WTC11 (cell line): Measurements from ENCODE around the gene RBP5. TPM values are rescaled to one million over a fixed set of nuclear protein-coding genes. Genes with fewer than 3 reads are reported as not detected.

Experiments
- ATAC-seq: fragments of 200-7000 bp; cut with Tn5 transposase; 2 replicates; pipeline ENCODE4 v1.10.0; 2021; ENCODE audit warnings: mild to moderate bottlenecking, moderate library complexity
- CTCF ChIA-PET: fragments of 300-600 bp; sonication (Branson Sonifier 250); formaldehyde crosslinking; loops from one replicate; lab custom pipeline; 2021; ENCODE audit warnings: antibody characterized with exemption; lab: Charles Lee
- POLR2A ChIA-PET: fragments of 350-600 bp; sonication (Branson Sonifier 250); formaldehyde crosslinking; loops from one replicate; lab custom pipeline; 2021; ENCODE audit warnings: antibody characterized with exemption; lab: Charles Lee
- DNase-seq: peaks from one replicate; pipeline ENCODE4 v3.0.0; 2021; ENCODE audit warnings: low spot score
- H3K27ac Mint-ChIP-seq: 2 replicates; pipeline ENCODE4 v1.8.0; 2021; ENCODE audit warnings: mixed read lengths
- H3K27me3 Mint-ChIP-seq: 2 replicates; pipeline ENCODE4 v1.8.0; 2021; ENCODE audit warnings: low read depth, mild to moderate bottlenecking, moderate library complexity, mixed read lengths
- H3K36me3 Mint-ChIP-seq: 2 replicates; pipeline ENCODE4 v1.8.0; 2021; ENCODE audit warnings: mixed read lengths
- H3K4me1 Mint-ChIP-seq: 2 replicates; pipeline ENCODE4 v1.8.0; 2022; ENCODE audit warnings: mixed read lengths
- H3K4me3 Mint-ChIP-seq: 2 replicates; pipeline ENCODE4 v1.8.0; 2021; ENCODE audit warnings: mild to moderate bottlenecking, moderate library complexity, mixed read lengths
- H3K9me3 Mint-ChIP-seq: 2 replicates; pipeline ENCODE4 v1.8.0; 2021; ENCODE audit warnings: mixed read lengths
- ATF3 ChIP-seq: sonication (generic); formaldehyde crosslinking; conservative IDR thresholded peaks from 2 replicates; pipeline ENCODE4 v1.8.1; 2022; ENCODE audit warnings: mild to moderate bottlenecking, missing genetic modification reagents
- CBFB ChIP-seq: sonication (generic); formaldehyde crosslinking; IDR thresholded peaks from 2 replicates; pipeline ENCODE4 v1.8.1; 2022; ENCODE audit warnings: mild to moderate bottlenecking, low read depth, missing genetic modification reagents
- CREB1 ChIP-seq: sonication (generic); formaldehyde crosslinking; IDR thresholded peaks from 2 replicates; pipeline ENCODE4 v1.8.0; 2023; ENCODE audit warnings: mild to moderate bottlenecking, missing genetic modification reagents
- E2F1 ChIP-seq: sonication (generic); formaldehyde crosslinking; IDR thresholded peaks from 2 replicates; pipeline ENCODE4 v1.8.0; 2022; ENCODE audit warnings: mild to moderate bottlenecking, missing genetic modification reagents
- E2F5 ChIP-seq: sonication (generic); formaldehyde crosslinking; IDR thresholded peaks from 2 replicates; pipeline ENCODE4 v1.8.1; 2022; ENCODE audit warnings: mild to moderate bottlenecking, moderate library complexity, missing genetic modification reagents
- ERG ChIP-seq: fragments of 250-450 bp; sonication (Bioruptor Pico); IDR thresholded peaks from 2 replicates; pipeline ENCODE4 v1.8.0; 2021; ENCODE audit warnings: mild to moderate bottlenecking
- ETV6 ChIP-seq: sonication (generic); formaldehyde crosslinking; IDR thresholded peaks from 2 replicates; pipeline ENCODE4 v1.8.1; 2022; ENCODE audit warnings: mild to moderate bottlenecking, missing genetic modification reagents
- FOXJ3 ChIP-seq: sonication (generic); formaldehyde crosslinking; IDR thresholded peaks from 2 replicates; pipeline ENCODE4 v1.9.0; 2021; ENCODE audit warnings: missing genetic modification reagents, mild to moderate bottlenecking, borderline replicate concordance
- FOXK1 ChIP-seq: sonication (generic); formaldehyde crosslinking; IDR thresholded peaks from 2 replicates; pipeline ENCODE4 v1.8.0; 2022; ENCODE audit warnings: mild to moderate bottlenecking, moderate library complexity, missing genetic modification reagents
- GRHL2 ChIP-seq: fragments of 250-450 bp; sonication (Bioruptor Pico); IDR thresholded peaks from 2 replicates; pipeline ENCODE4 v1.8.0; 2022; ENCODE audit warnings: mild to moderate bottlenecking, moderate library complexity; ENCODE audit not compliant: insufficient replicate concordance, severe bottlenecking
- IRF1 ChIP-seq: sonication (generic); formaldehyde crosslinking; IDR thresholded peaks from 2 replicates; pipeline ENCODE4 v1.8.0; 2023; ENCODE audit warnings: missing genetic modification reagents
- KAT7 ChIP-seq: sonication (generic); formaldehyde crosslinking; IDR thresholded peaks from 2 replicates; pipeline ENCODE4 v1.8.1; 2023; ENCODE audit warnings: missing genetic modification reagents, mild to moderate bottlenecking, borderline replicate concordance
- MYBL2 ChIP-seq: sonication (generic); formaldehyde crosslinking; IDR thresholded peaks from 2 replicates; pipeline ENCODE4 v1.8.1; 2023; ENCODE audit warnings: mild to moderate bottlenecking, moderate library complexity, missing genetic modification reagents
- PRDM15 ChIP-seq: sonication (generic); formaldehyde crosslinking; IDR thresholded peaks from 2 replicates; pipeline ENCODE4 v1.8.0; 2022; ENCODE audit warnings: missing genetic modification reagents
- USF2 ChIP-seq: sonication (generic); formaldehyde crosslinking; IDR thresholded peaks from 2 replicates; pipeline ENCODE4 v1.8.1; 2023; ENCODE audit warnings: mild to moderate bottlenecking, missing genetic modification reagents, moderate library complexity
- ZMAT4 ChIP-seq: fragments of 250-450 bp; sonication (Bioruptor Pico); IDR thresholded peaks from 2 replicates; pipeline ENCODE4 v1.9.0; 2021; ENCODE audit warnings: mild to moderate bottlenecking
- ZNF532 ChIP-seq: fragments of 250-450 bp; sonication (Bioruptor Pico); IDR thresholded peaks from 2 replicates; pipeline ENCODE4 v1.9.0; 2021; ENCODE audit warnings: mild to moderate bottlenecking, borderline replicate concordance
- total RNA-seq: library from RNA; stranded (reverse); gene quantifications from 3 replicates; pipeline ENCODE4 v1.2.3, GENCODE V29; 2021

Gene RBP5
- total RNA-seq, 1 experiment from 2014 or later: 4.1 TPM

GRCh38 chr12:7146906-7147305 is 18.2 kb upstream of the RBP5 start:
- Mint-ChIP-seq H3K4me1 (no peaks in the 10 kb centered on the region), H3K4me3 (no peak overlapping the region), H3K27ac (no peak overlapping the region), H3K27me3 (no peaks in the 10 kb centered on the region), H3K36me3 (peaks cover 8% of the 10 kb centered on the region), H3K9me3 (no peaks in the 10 kb centered on the region)
- POLR2A ChIA-PET: no interaction called here
- ATAC-seq (no peak), DNase-seq (no peak)
- no peak for TF ChIP-seq E2F1
- no peak for TF ChIP-seq MYBL2
- TF ChIP-seq GRHL2 (CRISPR knock-in tag): no peak
- TF ChIP-seq ZMAT4 (CRISPR knock-in tag): no peak
- no peak for TF ChIP-seq E2F5 (CRISPR knock-in tag)
- no peak for TF ChIP-seq ETV6 (CRISPR knock-in tag)
- CTCF ChIA-PET: interaction anchor here (2.5 kb wide), 1 partner anchor 16 kb away, joined by 10 read pairs; no protein-coding TSS in a partner anchor

- POLR2A ChIA-PET: no interaction called here
- Mint-ChIP-seq H3K27ac (no peak overlapping the region), H3K4me1 (no peaks in the 10 kb centered on the region), H3K27me3 (no peaks in the 10 kb centered on the region), H3K4me3 (no peak overlapping the region), H3K9me3 (no peaks in the 10 kb centered on the region), H3K36me3 (peaks cover 8% of the 10 kb centered on the region)
- no peak for ATAC-seq
- CTCF ChIA-PET: interaction anchor here (0.5 to 2.5 kb wide), 4 partner anchors 9 to 52 kb away, joined by 3 to 24 read pairs (median 11); partner anchors contain the start of gene PEX5
- DNase-seq: no peak
- no peak for TF ChIP-seq ERG (CRISPR knock-in tag)
- no peak for TF ChIP-seq USF2 (CRISPR knock-in tag)
- no peak for TF ChIP-seq CBFB (CRISPR knock-in tag)
- TF ChIP-seq FOXJ3 (CRISPR knock-in tag): no peak
- no peak for TF ChIP-seq MYBL2
- TF ChIP-seq PRDM15 (CRISPR knock-in tag): no peak
- no peak for TF ChIP-seq KAT7 (CRISPR knock-in tag)
- no peak for TF ChIP-seq IRF1
- TF ChIP-seq ZNF532: no peak
- TF ChIP-seq FOXK1 (CRISPR knock-in tag): no peak
- no peak for TF ChIP-seq ATF3 (CRISPR knock-in tag)
- TF ChIP-seq CREB1 (CRISPR knock-in tag): no peak
Measured at GRCh38 chr12:7146228-7146627, 17.5 kb upstream of the RBP5 start.
